K562 (cell line): ENCODE data around the gene GRK3. TPM values are rescaled to one million over a fixed set of nuclear protein-coding genes. Genes with fewer than 3 reads are reported as not detected.

Experiments used
- BCOR ChIP-seq: fragments of 450-650 bp; IDR thresholded peaks from 2 replicates; pipeline ENCODE4 v1.6.1; 2016
- CBFA2T2 ChIP-seq: fragments of 450-650 bp; conservative IDR thresholded peaks from 2 replicates; pipeline ENCODE4 v1.6.1; 2017; ENCODE audit warnings: mild to moderate bottlenecking
- CBFA2T3 ChIP-seq: fragments of 450-650 bp; IDR thresholded peaks from 2 replicates; pipeline ENCODE4 v1.6.1; 2017
- CBX1 ChIP-seq: sonication (generic); IDR thresholded peaks from 2 replicates; pipeline ENCODE4 v1.6.1; 2016; ENCODE audit warnings: antibody characterized with exemption, low read depth, mild to moderate bottlenecking
- CCAR2 ChIP-seq: fragments of 200-400 bp; formaldehyde crosslinking; IDR thresholded peaks from 2 replicates; pipeline ENCODE4 v1.6.1; 2017; ENCODE audit warnings: mild to moderate bottlenecking, low read depth, low read length
- CTBP1 ChIP-seq: fragments of 450-650 bp; IDR thresholded peaks from 2 replicates; pipeline ENCODE4 v1.6.1; 2016; ENCODE audit warnings: borderline replicate concordance
- DPF2 ChIP-seq: fragments of 450-650 bp; IDR thresholded peaks from 2 replicates; pipeline ENCODE4 v1.6.1; 2016
- EGR1 ChIP-seq: fragments of 450-650 bp; conservative IDR thresholded peaks from 2 replicates; pipeline ENCODE4 v1.6.1; 2017; ENCODE audit warnings: mild to moderate bottlenecking
- FOXO4 ChIP-seq: fragments of 450-650 bp; formaldehyde crosslinking; IDR thresholded peaks from 2 replicates; pipeline ENCODE4 v1.4.0; 2020; ENCODE audit warnings: mild to moderate bottlenecking, moderate library complexity
- IRF1 ChIP-seq: sonication (generic); formaldehyde crosslinking; IDR thresholded peaks from 2 replicates; pipeline ENCODE4 v1.8.0; 2022; ENCODE audit warnings: missing genetic modification reagents, mild to moderate bottlenecking, borderline replicate concordance
- KLF16 ChIP-seq: IDR thresholded peaks from 2 replicates; pipeline ENCODE4 v1.6.1; 2016; ENCODE audit warnings: antibody characterized with exemption
- LEF1 ChIP-seq: fragments of 450-650 bp; IDR thresholded peaks from 2 replicates; pipeline ENCODE4 v1.6.1; 2016; ENCODE audit warnings: mild to moderate bottlenecking
- MBD2 ChIP-seq: sonication (generic); IDR thresholded peaks from 2 replicates; pipeline ENCODE4 v1.6.1; 2016; ENCODE audit warnings: low read depth, borderline replicate concordance
- MTA3 ChIP-seq: fragments of 450-650 bp; formaldehyde crosslinking; IDR thresholded peaks from 2 replicates; pipeline ENCODE4 v1.6.1; 2017; ENCODE audit warnings: mild to moderate bottlenecking, borderline replicate concordance
- PTRF ChIP-seq: fragments of 450-650 bp; IDR thresholded peaks from 2 replicates; pipeline ENCODE4 v1.6.1; 2016; ENCODE audit warnings: mild to moderate bottlenecking, missing genetic modification characterization, missing compliant biosample characterization
- SIN3B ChIP-seq: fragments of 450-650 bp; IDR thresholded peaks from 2 replicates; pipeline ENCODE4 v1.6.1; 2017; ENCODE audit warnings: low read depth, mild to moderate bottlenecking, moderate library complexity
- SMARCA5 ChIP-seq: fragments of 450-650 bp; IDR thresholded peaks from 2 replicates; pipeline ENCODE4 v1.6.1; 2016
- SMARCE1 ChIP-seq: fragments of 450-650 bp; IDR thresholded peaks from 2 replicates; pipeline ENCODE4 v1.7.1; 2016; ENCODE audit warnings: mild to moderate bottlenecking
- SMC3 ChIP-seq: conservative IDR thresholded peaks from 2 replicates; pipeline ENCODE4 v1.6.1; 2011; ENCODE audit warnings: low read depth, low read length, improper control_type of control experiment; ENCODE audit not compliant: insufficient read depth
- ZC3H4 ChIP-seq: sonication (generic); formaldehyde crosslinking; IDR thresholded peaks from 2 replicates; pipeline ENCODE4 v1.9.0; 2021; ENCODE audit warnings: missing genetic modification reagents, borderline replicate concordance
- ZKSCAN1 ChIP-seq: fragments of 150-350 bp; IDR thresholded peaks from 2 replicates; pipeline ENCODE4 v1.6.1; 2016; ENCODE audit warnings: low read depth, low read length
- ZNF184 ChIP-seq: sonication (generic); formaldehyde crosslinking; IDR thresholded peaks from 2 replicates; pipeline ENCODE4 v1.5.0; 2020; ENCODE audit warnings: missing genetic modification reagents
- ZNF224 ChIP-seq: sonication (generic); formaldehyde crosslinking; IDR thresholded peaks from 2 replicates; pipeline ENCODE4 v1.8.0; 2022; ENCODE audit warnings: mild to moderate bottlenecking, missing genetic modification reagents
- ZNF561 ChIP-seq: fragments of 450-650 bp; formaldehyde crosslinking; conservative IDR thresholded peaks from 2 replicates; pipeline ENCODE4 v1.4.0; 2020; ENCODE audit warnings: mild to moderate bottlenecking, moderate library complexity
- ZNF77 ChIP-seq: fragments of 250-450 bp; sonication (Bioruptor Pico); IDR thresholded peaks from 2 replicates; pipeline ENCODE4 v1.5.0; 2020
- ZNF780A ChIP-seq: fragments of 250-450 bp; sonication (Bioruptor Pico); IDR thresholded peaks from 2 replicates; pipeline ENCODE4 v1.5.0; 2021; ENCODE audit warnings: mild to moderate bottlenecking
- polyA plus RNA-seq, 8 experiments: library from polyadenylated mRNA; depleted of rRNA in 4 of 8; stranded (reverse) in 5 of 8; unstranded in 3 of 8; fragments of >200 nt; fragmentation: Nextera tagmentation in 2 of 8; fragmentation: Illumina TruSeq in 1 of 8; extraction: Ambion mirVana in 2 of 8; extraction: Trizol in 1 of 8; gene quantifications; 2 replicates each; pipeline versions ENCODE4 v1.2.1 to v1.2.3, GENCODE V29; 2011 to 2014; ENCODE audit warnings: inconsistent platforms in 1 of 8, missing spikeins in 1 of 8
- total RNA-seq, 7 experiments: library from RNA; depleted of rRNA in 6 of 7; stranded (reverse); fragments of >200 nt in 6 of 7; fragmentation: Illumina TruSeq in 2 of 7; extraction: Trizol in 2 of 7; gene quantifications; 2 replicates each; pipeline versions ENCODE4 v1.2.1 to v1.2.3, GENCODE V29; 2011 to 2021; ENCODE audit warnings: low replicate concordance in 1 of 7
- TF ChIP-seq, protein P1 (sequence below): fragments of 450-650 bp; formaldehyde crosslinking; IDR thresholded peaks from 2 replicates; pipeline ENCODE4 v1.4.0; 2020; ENCODE audit warnings: mild to moderate bottlenecking, mixed read lengths
- TF ChIP-seq, protein P2 (sequence below): sonication (generic); IDR thresholded peaks from 2 replicates; pipeline ENCODE4 v1.6.1; 2016
- TF ChIP-seq, protein P3 (sequence below): fragments of 450-650 bp; IDR thresholded peaks from 2 replicates; pipeline ENCODE4 v1.6.1; 2016

The GRK3 gene
- total and polyA plus RNA-seq, 9 of the 15 experiments (the other 6 are each of a cell fraction or from before 2014, with no cell fraction given), result 1.4 to 7.6 (median 3.6) TPM

- TF ChIP-seq MTA3, result no peak
- TF ChIP-seq CBX1, result no peak
- no peak for TF ChIP-seq BCOR
- TF ChIP-seq ZNF224 (CRISPR knock-in tag), result no peak
- peak; percentile 23; the same call in 1 of the 2 replicates for TF ChIP-seq CBFA2T2
- TF ChIP-seq, protein P1, sequence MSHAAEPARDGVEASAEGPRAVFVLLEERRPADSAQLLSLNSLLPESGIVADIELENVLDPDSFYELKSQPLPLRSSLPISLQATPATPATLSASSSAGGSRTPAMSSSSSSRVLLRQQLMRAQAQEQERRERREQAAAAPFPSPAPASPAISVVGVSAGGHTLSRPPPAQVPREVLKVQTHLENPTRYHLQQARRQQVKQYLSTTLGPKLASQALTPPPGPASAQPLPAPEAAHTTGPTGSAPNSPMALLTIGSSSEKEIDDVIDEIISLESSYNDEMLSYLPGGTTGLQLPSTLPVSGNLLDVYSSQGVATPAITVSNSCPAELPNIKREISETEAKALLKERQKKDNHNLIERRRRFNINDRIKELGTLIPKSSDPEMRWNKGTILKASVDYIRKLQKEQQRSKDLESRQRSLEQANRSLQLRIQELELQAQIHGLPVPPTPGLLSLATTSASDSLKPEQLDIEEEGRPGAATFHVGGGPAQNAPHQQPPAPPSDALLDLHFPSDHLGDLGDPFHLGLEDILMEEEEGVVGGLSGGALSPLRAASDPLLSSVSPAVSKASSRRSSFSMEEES (CRISPR knock-in tag), result no peak
- TF ChIP-seq PTRF (tag), result no peak
- TF ChIP-seq FOXO4 (CRISPR knock-in tag), result no peak
- TF ChIP-seq ZNF561, result no peak
- no peak for TF ChIP-seq MBD2
- TF ChIP-seq ZNF77 (CRISPR knock-in tag), result no peak
- TF ChIP-seq SIN3B, result no peak
- TF ChIP-seq SMC3, result no peak
- TF ChIP-seq SMARCE1, result no peak; the same call in 1 of the 2 replicates
- TF ChIP-seq, protein P2, sequence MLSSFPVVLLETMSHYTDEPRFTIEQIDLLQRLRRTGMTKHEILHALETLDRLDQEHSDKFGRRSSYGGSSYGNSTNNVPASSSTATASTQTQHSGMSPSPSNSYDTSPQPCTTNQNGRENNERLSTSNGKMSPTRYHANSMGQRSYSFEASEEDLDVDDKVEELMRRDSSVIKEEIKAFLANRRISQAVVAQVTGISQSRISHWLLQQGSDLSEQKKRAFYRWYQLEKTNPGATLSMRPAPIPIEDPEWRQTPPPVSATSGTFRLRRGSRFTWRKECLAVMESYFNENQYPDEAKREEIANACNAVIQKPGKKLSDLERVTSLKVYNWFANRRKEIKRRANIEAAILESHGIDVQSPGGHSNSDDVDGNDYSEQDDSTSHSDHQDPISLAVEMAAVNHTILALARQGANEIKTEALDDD, result peak; percentile 66
- no peak for TF ChIP-seq SMARCA5
- peak; percentile 66 for TF ChIP-seq CBFA2T3
- peak; percentile 50; the same call in 1 of the 2 replicates for TF ChIP-seq EGR1
- peak; percentile 51; the same call in 1 of the 2 replicates for TF ChIP-seq CTBP1
- no peak for TF ChIP-seq ZNF780A
- TF ChIP-seq ZC3H4 (CRISPR knock-in tag), result no peak
- TF ChIP-seq, protein P3, sequence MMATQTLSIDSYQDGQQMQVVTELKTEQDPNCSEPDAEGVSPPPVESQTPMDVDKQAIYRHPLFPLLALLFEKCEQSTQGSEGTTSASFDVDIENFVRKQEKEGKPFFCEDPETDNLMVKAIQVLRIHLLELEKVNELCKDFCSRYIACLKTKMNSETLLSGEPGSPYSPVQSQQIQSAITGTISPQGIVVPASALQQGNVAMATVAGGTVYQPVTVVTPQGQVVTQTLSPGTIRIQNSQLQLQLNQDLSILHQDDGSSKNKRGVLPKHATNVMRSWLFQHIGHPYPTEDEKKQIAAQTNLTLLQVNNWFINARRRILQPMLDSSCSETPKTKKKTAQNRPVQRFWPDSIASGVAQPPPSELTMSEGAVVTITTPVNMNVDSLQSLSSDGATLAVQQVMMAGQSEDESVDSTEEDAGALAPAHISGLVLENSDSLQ, result peak; percentile 63
- TF ChIP-seq DPF2, result peak; percentile 55; the same call in 1 of the 2 replicates
- no peak for TF ChIP-seq ZKSCAN1
- no peak for TF ChIP-seq IRF1 (CRISPR knock-in tag)
- TF ChIP-seq LEF1, result peak; percentile 51; the same call in 1 of the 2 replicates
- TF ChIP-seq CCAR2, result no peak
- TF ChIP-seq KLF16, result peak; percentile 35; the same call in 1 of the 2 replicates
- no peak for TF ChIP-seq ZNF184 (CRISPR knock-in tag)
Observed at GRCh38 chr22:25759825-25760231, 195.4 kb downstream of the GRK3 start (continued).
